ENCODE measurements around the gene ATP1A2. TPM values are rescaled to one million over a fixed set of nuclear protein-coding genes. Genes with fewer than 3 reads are reported as not detected.

Gene ATP1A2
- total RNA-seq, 1 donor from 2014 or later, result 11.0 TPM

DNA sequence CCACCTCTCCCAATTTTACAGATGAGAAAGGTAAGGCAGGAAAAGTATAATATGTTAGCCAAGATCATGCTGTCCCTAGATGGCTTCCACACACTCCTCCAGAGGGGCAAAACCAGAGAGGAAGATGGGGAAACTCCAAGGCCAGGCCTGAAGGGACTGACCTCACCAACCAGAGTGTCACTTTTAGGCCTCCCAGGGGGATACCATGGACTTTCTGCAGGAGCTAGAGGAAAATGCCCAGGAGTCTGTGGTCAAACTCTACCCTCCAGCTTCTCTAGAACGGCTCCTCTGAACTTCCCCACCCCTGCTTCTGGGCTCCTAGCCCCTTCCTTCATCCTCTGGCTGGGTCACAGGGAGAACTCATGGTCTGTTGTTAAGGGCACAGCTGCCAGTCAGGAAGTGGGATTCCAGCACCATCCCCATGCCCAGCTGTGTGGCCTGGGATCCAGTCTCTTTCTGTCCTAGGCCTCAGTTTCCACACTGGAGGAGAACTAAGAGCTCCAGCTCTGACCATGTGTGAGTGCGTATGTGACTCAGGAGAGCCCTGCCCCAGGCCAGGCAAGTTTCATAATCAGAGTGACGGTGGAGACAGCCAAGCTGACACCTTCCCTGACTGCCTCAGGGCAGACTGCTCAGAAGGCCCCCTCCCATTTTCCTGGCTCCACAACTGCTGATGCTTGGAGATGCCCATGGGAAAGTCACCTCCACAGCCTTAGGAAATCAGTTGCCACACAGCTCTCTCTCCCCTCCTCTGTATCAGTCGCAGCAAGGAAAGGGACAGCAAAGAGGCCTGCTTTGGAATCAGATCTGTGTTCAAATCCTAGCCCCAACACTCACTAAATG lies 19.1 kb upstream of the ATP1A2 start:
- peak in 1 of 2 donors; percentile 91 for DNase-seq (ENCODE audit: extremely low spot score in 2 of 2)
- Histone ChIP-seq H3K9me3 (no peaks in the 10 kb centered on the region), H3K4me1 (peaks cover 33% of the 10 kb centered on the region), H3K27ac (no peak overlapping the region), H3K4me3 (no peak overlapping the region), H3K27me3 (no peaks in the 10 kb centered on the region), H3K36me3 (peaks cover 0 to 31% of the 10 kb centered on the region in 2 donors)
- no peak for TF ChIP-seq POLR2AphosphoS5 (IDR thresholded peaks at IDR 0.05; ENCODE audit: insufficient read depth in 1 of 2, low read depth in 1 of 2)
- TF ChIP-seq, protein P1, sequence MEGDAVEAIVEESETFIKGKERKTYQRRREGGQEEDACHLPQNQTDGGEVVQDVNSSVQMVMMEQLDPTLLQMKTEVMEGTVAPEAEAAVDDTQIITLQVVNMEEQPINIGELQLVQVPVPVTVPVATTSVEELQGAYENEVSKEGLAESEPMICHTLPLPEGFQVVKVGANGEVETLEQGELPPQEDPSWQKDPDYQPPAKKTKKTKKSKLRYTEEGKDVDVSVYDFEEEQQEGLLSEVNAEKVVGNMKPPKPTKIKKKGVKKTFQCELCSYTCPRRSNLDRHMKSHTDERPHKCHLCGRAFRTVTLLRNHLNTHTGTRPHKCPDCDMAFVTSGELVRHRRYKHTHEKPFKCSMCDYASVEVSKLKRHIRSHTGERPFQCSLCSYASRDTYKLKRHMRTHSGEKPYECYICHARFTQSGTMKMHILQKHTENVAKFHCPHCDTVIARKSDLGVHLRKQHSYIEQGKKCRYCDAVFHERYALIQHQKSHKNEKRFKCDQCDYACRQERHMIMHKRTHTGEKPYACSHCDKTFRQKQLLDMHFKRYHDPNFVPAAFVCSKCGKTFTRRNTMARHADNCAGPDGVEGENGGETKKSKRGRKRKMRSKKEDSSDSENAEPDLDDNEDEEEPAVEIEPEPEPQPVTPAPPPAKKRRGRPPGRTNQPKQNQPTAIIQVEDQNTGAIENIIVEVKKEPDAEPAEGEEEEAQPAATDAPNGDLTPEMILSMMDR (IDR thresholded peaks at IDR 0.05), result no peak
- no peak for TF ChIP-seq POLR2A (IDR thresholded peaks at IDR 0.05)
- intact Hi-C loops (cut with DNase I), result loop anchor here (10.0 kb wide), 1 partner anchor 172 kb away; the partner anchor contains the start of gene TAGLN2

DNA sequence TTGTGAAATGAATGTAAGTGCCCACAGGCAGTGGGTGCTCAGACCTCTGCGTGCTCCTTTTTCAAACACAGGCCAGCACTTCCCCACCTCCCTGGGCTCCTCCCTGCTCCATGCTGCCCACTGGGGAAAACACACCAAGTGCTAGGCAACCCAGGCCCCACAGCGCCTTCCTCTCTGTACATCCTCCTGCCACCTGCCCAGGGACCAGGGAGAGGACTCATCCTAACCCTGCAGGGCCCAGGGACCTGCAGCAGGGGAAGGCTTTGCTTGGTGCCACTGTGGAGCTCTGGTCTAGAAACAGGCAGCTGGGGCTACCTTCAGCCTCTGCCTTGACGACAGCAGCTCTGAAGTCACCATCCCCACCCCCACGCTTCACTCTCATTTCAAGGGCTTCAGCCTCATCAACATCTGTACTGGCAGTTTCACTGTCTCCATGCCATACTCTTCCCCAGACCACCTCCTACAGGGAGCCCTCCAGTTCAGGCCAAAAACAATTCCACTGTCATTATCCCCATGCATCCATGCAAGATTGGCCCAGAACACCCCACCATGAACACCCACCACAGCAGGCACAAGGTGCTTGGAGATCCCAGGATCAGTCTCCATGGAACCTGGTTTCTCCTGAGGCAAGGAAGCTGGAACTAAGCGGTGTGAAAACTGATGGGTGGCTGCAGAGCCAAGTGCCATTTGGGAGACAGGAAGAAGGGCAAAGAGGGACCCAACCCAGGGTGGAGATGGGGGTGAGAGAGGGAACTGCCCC lies 18.2 kb upstream of the ATP1A2 start:
- intact Hi-C loops (cut with DNase I), result loop anchor here (10.0 kb wide), 1 partner anchor 173 kb away; the partner anchor contains the start of gene TAGLN2
- Histone ChIP-seq H3K9me3 (no peaks in the 10 kb centered on the region), H3K36me3 (peaks cover 0 to 26% of the 10 kb centered on the region in 2 donors), H3K4me1 (peaks cover 35% of the 10 kb centered on the region), H3K4me3 (peak overlapping the region; percentile 93), H3K27me3 (no peaks in the 10 kb centered on the region), H3K27ac (peak overlapping the region; percentile 93)
- no peak for DNase-seq (ENCODE audit: extremely low spot score in 2 of 2)
- TF ChIP-seq, protein P1 (IDR thresholded peaks at IDR 0.05), result no peak
- TF ChIP-seq POLR2AphosphoS5 (IDR thresholded peaks at IDR 0.05; ENCODE audit: insufficient read depth in 1 of 2, low read depth in 1 of 2) (no peak), POLR2A (IDR thresholded peaks at IDR 0.05) (no peak)

DNA sequence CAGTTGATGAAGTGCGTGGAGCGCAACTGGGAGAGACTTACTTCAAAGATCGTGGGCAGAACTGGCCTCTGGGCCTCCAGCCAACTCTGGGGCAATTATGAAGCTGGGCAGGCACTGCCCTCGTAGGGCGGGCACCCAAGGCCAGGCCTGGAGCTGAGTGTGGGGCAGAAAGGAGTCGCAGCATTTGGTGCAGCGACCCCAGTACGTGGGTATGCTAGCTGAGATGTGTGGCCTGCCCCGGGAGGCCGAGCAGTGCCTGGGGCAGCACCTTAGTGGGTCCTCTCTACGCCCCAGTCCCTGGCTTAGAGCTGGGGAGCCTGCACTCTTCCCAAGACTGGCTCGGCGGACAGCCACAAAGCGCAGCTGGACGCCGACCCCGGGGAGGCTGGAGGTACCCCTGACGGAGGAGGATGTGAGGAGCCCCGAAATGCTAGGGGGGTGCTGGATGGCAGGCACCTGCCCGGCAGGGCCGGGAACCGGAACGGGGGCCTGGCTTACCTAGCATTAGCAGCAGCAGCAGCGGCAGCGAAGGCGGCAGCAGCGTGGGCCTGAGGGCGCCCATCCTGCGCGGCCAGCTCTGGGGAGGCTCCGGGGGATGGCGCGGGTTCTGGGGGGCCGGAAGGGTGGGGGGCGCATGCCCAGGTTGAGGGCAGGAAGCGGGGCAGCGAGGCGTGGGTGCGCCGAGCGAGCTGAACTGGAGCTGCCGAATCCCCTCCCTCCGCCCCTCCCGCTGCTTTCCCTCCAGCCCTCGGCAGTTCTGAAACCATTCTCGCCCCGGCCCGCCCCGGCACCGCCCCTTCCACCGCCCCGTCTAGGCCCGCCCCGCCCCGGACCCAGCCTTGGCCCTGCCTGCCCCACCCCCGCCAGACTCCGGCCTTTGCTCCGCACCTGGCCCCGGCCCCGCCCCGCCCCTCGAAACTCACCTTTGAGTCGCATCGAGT lies 17.4 kb upstream of the ATP1A2 start, which contains the start of gene IGSF8:
Gene IGSF8, minus strand, starts transcription at position 709 of the 941 bp plus-strand sequence. Its CDS starts 147 bp downstream, at position 562.
- peak in 1 of 2 donors; percentile 91 for DNase-seq (ENCODE audit: extremely low spot score in 2 of 2)
- intact Hi-C loops (cut with DNase I), result loop anchor here (10.0 kb wide), 1 partner anchor 173 kb away; the partner anchor contains the start of gene TAGLN2
- Histone ChIP-seq H3K27me3 (no peaks in the 10 kb centered on the region), H3K4me1 (peaks cover 35% of the 10 kb centered on the region), H3K9me3 (no peaks in the 10 kb centered on the region), H3K4me3 (peak within 1 kb of the TSS; percentile 93), H3K36me3 (peaks cover 0 to 17% of the 10 kb centered on the region in 2 donors), H3K27ac (peak within 1 kb of the TSS; percentile 93)
- TF ChIP-seq POLR2A (IDR thresholded peaks at IDR 0.05) (peak in 1 of 2 donors; percentile 29), POLR2AphosphoS5 (IDR thresholded peaks at IDR 0.05; ENCODE audit: insufficient read depth in 1 of 2, low read depth in 1 of 2) (peak in 1 of 2 donors; percentile 59)
- TF ChIP-seq, protein P1 (IDR thresholded peaks at IDR 0.05), result no peak

DNA sequence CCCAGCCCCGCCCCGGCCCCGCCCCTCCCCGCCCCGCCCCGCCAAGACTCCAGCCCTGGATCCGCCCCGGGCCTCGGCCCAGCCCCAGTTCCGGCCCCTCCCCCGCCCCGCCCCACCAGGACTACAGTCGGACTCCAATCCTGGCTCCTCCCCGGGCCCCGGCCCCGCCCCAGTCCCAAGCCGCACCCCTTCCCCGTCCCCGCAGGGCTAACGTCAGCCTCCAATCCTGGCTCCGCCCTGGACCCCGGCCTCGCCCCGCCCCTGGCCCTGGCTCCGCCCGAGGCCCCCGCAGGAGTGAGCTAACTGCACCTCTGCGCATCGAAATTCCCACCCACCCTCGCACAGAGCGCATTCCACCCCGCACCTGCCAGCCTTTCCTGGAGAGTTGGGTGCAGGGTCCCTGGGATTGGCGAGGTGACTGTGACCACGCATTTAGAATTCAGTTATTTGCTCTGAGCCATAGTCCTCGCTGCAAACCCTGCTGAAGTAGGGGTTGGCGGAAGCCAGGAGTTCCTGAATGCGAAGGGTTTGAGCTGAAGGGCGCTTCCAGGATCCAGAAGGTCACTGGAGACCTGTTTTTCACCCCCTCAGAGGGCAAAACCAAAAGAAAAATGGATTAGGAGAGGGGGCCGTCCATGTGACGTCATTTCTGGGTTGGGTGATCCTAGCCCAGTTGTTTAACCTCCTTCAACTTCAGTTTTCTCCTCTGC lies 16.6 kb upstream of the ATP1A2 start:
- peaks cover 0 to 9% of the 10 kb centered on the region in 2 donors for H3K36me3 ChIP-seq
- DNase-seq (ENCODE audit: extremely low spot score in 2 of 2), result peak in 1 of 2 donors; percentile 97
- peak overlapping the region; percentile 93 for H3K27ac ChIP-seq
- intact Hi-C loops (cut with DNase I), result loop anchor here (10.0 kb wide), 1 partner anchor 174 kb away; the partner anchor contains the start of gene TAGLN2
- H3K9me3 ChIP-seq, result no peaks in the 10 kb centered on the region
- H3K4me1 ChIP-seq, result peaks cover 35% of the 10 kb centered on the region
- H3K27me3 ChIP-seq, result no peaks in the 10 kb centered on the region
- TF ChIP-seq POLR2A (IDR thresholded peaks at IDR 0.05), result peak in 1 of 2 donors; percentile 58
- TF ChIP-seq POLR2AphosphoS5 (IDR thresholded peaks at IDR 0.05; ENCODE audit: insufficient read depth in 1 of 2, low read depth in 1 of 2), result peak in 1 of 2 donors; percentile 93
- TF ChIP-seq, protein P1 (IDR thresholded peaks at IDR 0.05), result no peak
- peak overlapping the region; percentile 72 to 93 for H3K4me3 ChIP-seq

All from vagina (tissue), 2 donors.